GM23338 (cell line): ENCODE results near the gene ZFP62. TPM values are rescaled to one million over a fixed set of nuclear protein-coding genes. Genes with fewer than 3 reads are reported as not detected.

ENCODE experiments used
- ATAC-seq: fragments of 200-7000 bp; cut with Tn5 transposase; 3 replicates; pipeline ENCODE4 v1.9.1; 2020
- DNase-seq: peaks from one replicate; pipeline ENCODE4 v3.0.0-alpha.2; 2015; ENCODE audit warnings: low spot score
- H2AFZ ChIP-seq: fragments of 200-600 bp; sonication (generic); 2 replicates; pipeline ENCODE4 v1.8.0; 2016; ENCODE audit warnings: antibody characterized with exemption, mild to moderate bottlenecking, moderate library complexity
- H3F3A ChIP-seq: fragments of 200-600 bp; sonication (generic); replicated peaks from 2 replicates; pipeline ENCODE4 v1.8.0; 2017; ENCODE audit warnings: antibody characterized with exemption, mixed run types, low read depth
- H3K27ac ChIP-seq: fragments of 200-600 bp; sonication (generic); 2 replicates; pipeline ENCODE4 v1.6.1; 2016; ENCODE audit warnings: low read depth
- H3K27me3 ChIP-seq: fragments of 200-600 bp; sonication (generic); 2 replicates; pipeline ENCODE4 v1.8.0; 2016; ENCODE audit warnings: mild to moderate bottlenecking, mixed run types, moderate library complexity; ENCODE audit not compliant: insufficient read depth
- H3K36me3 ChIP-seq: fragments of 200-600 bp; sonication (generic); 2 replicates; pipeline ENCODE4 v1.8.0; 2016; ENCODE audit warnings: mild to moderate bottlenecking; ENCODE audit not compliant: insufficient read depth
- H3K4me1 ChIP-seq: fragments of 200-600 bp; sonication (generic); 2 replicates; pipeline ENCODE4 v1.8.0; 2016; ENCODE audit warnings: mild to moderate bottlenecking, moderate library complexity; ENCODE audit not compliant: insufficient read depth
- H3K4me2 ChIP-seq: fragments of 200-600 bp; sonication (generic); 2 replicates; pipeline ENCODE4 v1.7.1; 2017; ENCODE audit warnings: mixed run types
- H3K4me3 ChIP-seq: fragments of 200-600 bp; sonication (generic); 2 replicates; pipeline ENCODE4 v1.6.1; 2016; ENCODE audit warnings: mixed run types
- H3K79me2 ChIP-seq: fragments of 200-600 bp; sonication (generic); replicated peaks from 2 replicates; pipeline ENCODE4 v1.8.0; 2017; ENCODE audit warnings: mild to moderate bottlenecking; ENCODE audit not compliant: insufficient read depth
- H3K9me2 ChIP-seq: fragments of 200-600 bp; sonication (generic); 2 replicates; pipeline ENCODE4 v1.8.0; 2017; ENCODE audit not compliant: insufficient read depth
- H4K20me1 ChIP-seq: fragments of 200-600 bp; sonication (generic); replicated peaks from 2 replicates; pipeline ENCODE4 v1.8.0; 2017; ENCODE audit warnings: mild to moderate bottlenecking; ENCODE audit not compliant: insufficient read depth
- H3K27ac Mint-ChIP-seq: 2 replicates; pipeline ENCODE4 v1.8.0; 2020; ENCODE audit warnings: inconsistent platforms, mild to moderate bottlenecking, moderate library complexity, mixed read lengths
- H3K27me3 Mint-ChIP-seq: 3 replicates; pipeline ENCODE4 v1.8.0; 2022; ENCODE audit warnings: low read depth, mild to moderate bottlenecking, moderate library complexity, mixed read lengths, inconsistent platforms; ENCODE audit not compliant: insufficient read depth, poor library complexity
- H3K36me3 Mint-ChIP-seq: 3 replicates; pipeline ENCODE4 v1.8.0; 2021; ENCODE audit warnings: low read depth, mild to moderate bottlenecking, inconsistent platforms, moderate library complexity, mixed read lengths
- H3K4me1 Mint-ChIP-seq: 3 replicates; pipeline ENCODE4 v1.8.0; 2020; ENCODE audit warnings: mild to moderate bottlenecking, inconsistent platforms, mixed read lengths
- H3K4me3 Mint-ChIP-seq: 3 replicates; pipeline ENCODE4 v1.8.0; 2021; ENCODE audit warnings: moderate library complexity, mild to moderate bottlenecking, inconsistent platforms, mixed read lengths
- H3K9me3 Mint-ChIP-seq: 3 replicates; pipeline ENCODE4 v1.8.0; 2020; ENCODE audit warnings: moderate library complexity, mild to moderate bottlenecking, inconsistent platforms, mixed read lengths
- POLR2AphosphoS5 ChIP-seq: IDR thresholded peaks from 2 replicates; pipeline ENCODE4 v1.6.1; 2016; ENCODE audit warnings: antibody characterized with exemption, low read depth
- polyA plus RNA-seq: library from polyadenylated mRNA; unstranded; fragments of >200 nt; fragmentation: Nextera tagmentation; extraction: Ambion mirVana; gene quantifications from 2 replicates; pipeline ENCODE4 v1.2.1, GENCODE V29; 2016
- total RNA-seq: library from RNA; depleted of rRNA; stranded (reverse); fragments of >200 nt; shearing (Covaris generic); gene quantifications from 2 replicates; pipeline ENCODE4 v1.2.3, GENCODE V29; 2014
- TF ChIP-seq, protein P1 (sequence below): fragments of 250-450 bp; sonication (Bioruptor Pico); IDR thresholded peaks from 2 replicates; pipeline ENCODE4 v1.5.0; 2020; ENCODE audit warnings: mild to moderate bottlenecking, moderate library complexity

Gene ZFP62
- total and polyA plus RNA-seq, 2 experiments from 2014 or later = 32.9 to 33.2 TPM

DNA sequence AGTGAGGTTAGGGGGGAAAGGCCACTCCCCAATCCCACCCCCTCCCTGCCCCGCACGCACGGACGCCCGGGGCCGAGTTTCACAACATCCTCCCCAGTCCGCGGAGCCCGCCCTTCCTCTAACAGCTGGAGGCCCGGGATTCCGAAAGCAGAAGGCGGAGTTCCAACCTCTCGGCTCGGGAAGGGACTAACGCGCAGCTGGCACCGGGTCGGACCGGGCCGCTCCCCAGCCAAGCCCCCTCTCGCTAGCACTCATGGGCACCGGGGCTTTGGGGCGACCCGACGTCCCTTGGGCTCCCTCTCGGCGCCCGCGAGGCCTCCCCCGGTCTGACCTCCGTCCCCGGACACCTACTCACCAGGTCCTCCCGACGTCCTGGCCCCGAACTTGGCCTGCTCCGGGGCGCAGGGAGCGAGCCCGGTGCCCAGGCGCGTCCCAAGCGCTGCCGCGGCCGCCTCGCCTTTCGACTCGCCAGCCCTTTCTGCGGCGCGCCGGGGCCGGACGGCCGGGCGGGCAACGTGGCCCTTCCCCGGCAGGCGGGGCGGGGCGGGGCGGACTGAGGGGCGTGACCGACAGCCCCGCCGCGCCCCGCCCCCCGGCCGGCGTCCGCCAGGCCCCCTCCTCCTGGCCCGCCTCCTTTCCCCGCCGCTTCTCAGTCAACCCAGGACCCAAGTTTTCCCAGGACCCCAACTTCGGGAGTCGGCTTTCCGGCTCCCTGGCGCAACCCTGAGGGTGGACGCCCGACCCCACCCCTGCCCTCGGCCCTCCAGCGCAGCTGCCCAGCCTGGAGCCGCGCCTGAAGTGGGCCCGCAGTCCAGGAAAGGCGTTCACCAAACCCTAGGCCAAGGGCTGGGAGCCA, 58.5 kb downstream of the ZFP62 start, which contains the start of gene MGAT1:
Gene MGAT1 (minus strand): TSS at position 482 of the 856 bp plus-strand sequence. CDS start 9,835 bp downstream, outside the sequence.
- no peaks in the 10 kb centered on the region for H3K9me2 ChIP-seq
- ATAC-seq (peak; percentile 74), DNase-seq (peak; percentile 89)
- peak within 1 kb of the TSS; percentile 96 for H3K27ac ChIP-seq
- Mint-ChIP-seq H3K4me1 (peaks cover 63% of the 10 kb centered on the region), H3K9me3 (no peaks in the 10 kb centered on the region), H3K27ac (peak within 1 kb of the TSS; percentile 82; the same call in 1 of the 2 replicates), H3K36me3 (peaks cover 22% of the 10 kb centered on the region; the same call in 2 of the 3 replicates), H3K27me3 (peaks cover 7% of the 10 kb centered on the region), H3K4me3 (peak within 1 kb of the TSS; percentile 82)
- H3K4me3 ChIP-seq = peak within 1 kb of the TSS; percentile 84
- peak within 1 kb of the TSS; percentile 90 for H3K4me2 ChIP-seq
- H3F3A ChIP-seq = 0 out of 2 replicates have a peak, but pooled peaks cover 6% of the 10 kb centered on the region
- peaks cover 66% of the 10 kb centered on the region for H3K79me2 ChIP-seq
- peaks cover 28% of the 10 kb centered on the region for H3K4me1 ChIP-seq
- peaks cover 32% of the 10 kb centered on the region for H4K20me1 ChIP-seq
- no peaks in the 10 kb centered on the region for H3K36me3 ChIP-seq
- peak within 1 kb of the TSS; percentile 28; the same call in 1 of the 2 replicates for H2AFZ ChIP-seq
- peak; percentile 85 for TF ChIP-seq POLR2AphosphoS5
- TF ChIP-seq, protein P1, sequence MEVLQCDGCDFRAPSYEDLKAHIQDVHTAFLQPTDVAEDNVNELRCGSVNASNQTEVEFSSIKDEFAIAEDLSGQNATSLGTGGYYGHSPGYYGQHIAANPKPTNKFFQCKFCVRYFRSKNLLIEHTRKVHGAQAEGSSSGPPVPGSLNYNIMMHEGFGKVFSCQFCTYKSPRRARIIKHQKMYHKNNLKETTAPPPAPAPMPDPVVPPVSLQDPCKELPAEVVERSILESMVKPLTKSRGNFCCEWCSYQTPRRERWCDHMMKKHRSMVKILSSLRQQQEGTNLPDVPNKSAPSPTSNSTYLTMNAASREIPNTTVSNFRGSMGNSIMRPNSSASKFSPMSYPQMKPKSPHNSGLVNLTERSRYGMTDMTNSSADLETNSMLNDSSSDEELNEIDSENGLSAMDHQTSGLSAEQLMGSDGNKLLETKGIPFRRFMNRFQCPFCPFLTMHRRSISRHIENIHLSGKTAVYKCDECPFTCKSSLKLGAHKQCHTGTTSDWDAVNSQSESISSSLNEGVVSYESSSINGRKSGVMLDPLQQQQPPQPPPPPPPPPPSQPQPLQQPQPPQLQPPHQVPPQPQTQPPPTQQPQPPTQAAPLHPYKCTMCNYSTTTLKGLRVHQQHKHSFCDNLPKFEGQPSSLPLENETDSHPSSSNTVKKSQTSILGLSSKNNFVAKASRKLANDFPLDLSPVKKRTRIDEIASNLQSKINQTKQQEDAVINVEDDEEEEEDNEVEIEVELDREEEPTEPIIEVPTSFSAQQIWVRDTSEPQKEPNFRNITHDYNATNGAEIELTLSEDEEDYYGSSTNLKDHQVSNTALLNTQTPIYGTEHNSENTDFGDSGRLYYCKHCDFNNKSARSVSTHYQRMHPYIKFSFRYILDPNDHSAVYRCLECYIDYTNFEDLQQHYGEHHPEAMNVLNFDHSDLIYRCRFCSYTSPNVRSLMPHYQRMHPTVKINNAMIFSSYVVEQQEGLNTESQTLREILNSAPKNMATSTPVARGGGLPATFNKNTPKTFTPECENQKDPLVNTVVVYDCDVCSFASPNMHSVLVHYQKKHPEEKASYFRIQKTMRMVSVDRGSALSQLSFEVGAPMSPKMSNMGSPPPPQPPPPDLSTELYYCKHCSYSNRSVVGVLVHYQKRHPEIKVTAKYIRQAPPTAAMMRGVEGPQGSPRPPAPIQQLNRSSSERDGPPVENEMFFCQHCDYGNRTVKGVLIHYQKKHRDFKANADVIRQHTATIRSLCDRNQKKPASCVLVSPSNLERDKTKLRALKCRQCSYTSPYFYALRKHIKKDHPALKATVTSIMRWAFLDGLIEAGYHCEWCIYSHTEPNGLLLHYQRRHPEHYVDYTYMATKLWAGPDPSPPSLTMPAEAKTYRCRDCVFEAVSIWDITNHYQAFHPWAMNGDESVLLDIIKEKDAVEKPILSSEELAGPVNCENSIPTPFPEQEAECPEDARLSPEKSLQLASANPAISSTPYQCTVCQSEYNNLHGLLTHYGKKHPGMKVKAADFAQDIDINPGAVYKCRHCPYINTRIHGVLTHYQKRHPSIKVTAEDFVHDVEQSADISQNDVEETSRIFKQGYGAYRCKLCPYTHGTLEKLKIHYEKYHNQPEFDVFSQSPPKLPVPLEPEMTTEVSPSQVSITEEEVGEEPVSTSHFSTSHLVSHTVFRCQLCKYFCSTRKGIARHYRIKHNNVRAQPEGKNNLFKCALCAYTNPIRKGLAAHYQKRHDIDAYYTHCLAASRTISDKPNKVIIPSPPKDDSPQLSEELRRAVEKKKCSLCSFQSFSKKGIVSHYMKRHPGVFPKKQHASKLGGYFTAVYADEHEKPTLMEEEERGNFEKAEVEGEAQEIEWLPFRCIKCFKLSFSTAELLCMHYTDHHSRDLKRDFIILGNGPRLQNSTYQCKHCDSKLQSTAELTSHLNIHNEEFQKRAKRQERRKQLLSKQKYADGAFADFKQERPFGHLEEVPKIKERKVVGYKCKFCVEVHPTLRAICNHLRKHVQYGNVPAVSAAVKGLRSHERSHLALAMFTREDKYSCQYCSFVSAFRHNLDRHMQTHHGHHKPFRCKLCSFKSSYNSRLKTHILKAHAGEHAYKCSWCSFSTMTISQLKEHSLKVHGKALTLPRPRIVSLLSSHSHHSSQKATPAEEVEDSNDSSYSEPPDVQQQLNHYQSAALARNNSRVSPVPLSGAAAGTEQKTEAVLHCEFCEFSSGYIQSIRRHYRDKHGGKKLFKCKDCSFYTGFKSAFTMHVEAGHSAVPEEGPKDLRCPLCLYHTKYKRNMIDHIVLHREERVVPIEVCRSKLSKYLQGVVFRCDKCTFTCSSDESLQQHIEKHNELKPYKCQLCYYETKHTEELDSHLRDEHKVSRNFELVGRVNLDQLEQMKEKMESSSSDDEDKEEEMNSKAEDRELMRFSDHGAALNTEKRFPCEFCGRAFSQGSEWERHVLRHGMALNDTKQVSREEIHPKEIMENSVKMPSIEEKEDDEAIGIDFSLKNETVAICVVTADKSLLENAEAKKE (CRISPR knock-in tag) = no peak
- no peaks in the 10 kb centered on the region for H3K27me3 ChIP-seq
